SHP77 treated with DMSO at 0.1 percent for 48 hours (cell line): ENCODE measurements around the gene ALDH1L1.

Experiments used
- DNase-seq: peaks from one replicate; lab custom pipeline; 2025; lab: John Stamatoyannopoulos, UW

The ALDH1L1 gene

GRCh38 chr3:126134219-126134975 lies 46.0 kb downstream of the ALDH1L1 start:
- DNase-seq, result peak; percentile 12

GRCh38 chr3:126133606-126134005 lies 46.8 kb downstream of the ALDH1L1 start:
- no peak for DNase-seq

- peak; percentile 28 for DNase-seq
Measured at GRCh38 chr3:126132751-126133511, 47.5 kb downstream of the ALDH1L1 start.

GRCh38 chr3:126131881-126132750 lies 48.3 kb downstream of the ALDH1L1 start:
- DNase-seq, result no peak

- no peak for DNase-seq
Measured at GRCh38 chr3:126130981-126131745, 49.2 kb downstream of the ALDH1L1 start.

GRCh38 chr3:126130081-126130855 lies 50.1 kb downstream of the ALDH1L1 start:
- no peak for DNase-seq

GRCh38 chr3:126129398-126129891 lies 50.9 kb downstream of the ALDH1L1 start:
- no peak for DNase-seq

- no peak for DNase-seq
Measured at GRCh38 chr3:126128504-126129397, 51.6 kb downstream of the ALDH1L1 start.

- no peak for DNase-seq
Measured at GRCh38 chr3:126127904-126128303, 52.5 kb downstream of the ALDH1L1 start.

- DNase-seq, result no peak
Measured at GRCh38 chr3:126127452-126127851, 52.9 kb downstream of the ALDH1L1 start.

GRCh38 chr3:126126811-126127431 lies 53.5 kb downstream of the ALDH1L1 start:
- DNase-seq, result no peak

- DNase-seq, result no peak
Measured at GRCh38 chr3:126126286-126126685, 54.1 kb downstream of the ALDH1L1 start.

- DNase-seq, result no peak
Measured at GRCh38 chr3:126125781-126126251, 54.6 kb downstream of the ALDH1L1 start.

- DNase-seq, result no peak
Measured at GRCh38 chr3:126125341-126125740, 55.0 kb downstream of the ALDH1L1 start.

- no peak for DNase-seq
Measured at GRCh38 chr3:126124896-126125295, 55.5 kb downstream of the ALDH1L1 start.

- no peak for DNase-seq
Measured at GRCh38 chr3:126124148-126124868, 56.1 kb downstream of the ALDH1L1 start.

GRCh38 chr3:126121632-126122031 lies 58.8 kb downstream of the ALDH1L1 start:
- DNase-seq, result no peak

GRCh38 chr3:126121074-126121473 lies 59.3 kb downstream of the ALDH1L1 start:
- no peak for DNase-seq
